ENCODE data around the gene SCAF4.

The SCAF4 gene

DNA sequence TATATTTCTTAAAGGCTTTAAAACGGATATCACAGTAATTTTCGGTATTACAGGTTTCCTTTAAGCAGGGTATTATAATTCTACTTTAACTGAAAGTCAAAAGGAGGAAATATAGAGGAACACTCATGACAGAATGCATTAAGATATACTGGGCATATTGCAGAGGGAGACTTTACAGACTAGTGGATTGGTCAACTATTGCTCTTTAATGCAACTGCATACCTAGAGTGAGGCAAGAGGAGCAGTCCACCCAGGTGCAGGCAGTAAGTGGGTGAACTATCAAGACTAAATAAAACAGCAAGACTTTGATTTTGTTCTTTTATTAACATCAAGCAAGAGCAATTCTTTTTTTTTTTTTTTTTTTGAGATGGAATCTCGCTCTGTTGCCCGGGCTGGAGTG, 10.5 kb downstream of the SCAF4 start:
- H3K27ac Mint-ChIP-seq: peak overlapping the region; percentile 64
- DNase-seq: no peak
- peaks cover 24% of the 10 kb centered on the region for H3K9me3 Mint-ChIP-seq
- H3K27me3 Mint-ChIP-seq (ENCODE audit: low read depth, poor library complexity): no peaks in the 10 kb centered on the region
- peaks cover 8% of the 10 kb centered on the region for H3K4me1 Mint-ChIP-seq
- peaks cover 78% of the 10 kb centered on the region for H3K36me3 Mint-ChIP-seq (ENCODE audit: low read depth)
- no peak overlapping the region for H3K4me3 Mint-ChIP-seq
- TF ChIP-seq, protein P1, sequence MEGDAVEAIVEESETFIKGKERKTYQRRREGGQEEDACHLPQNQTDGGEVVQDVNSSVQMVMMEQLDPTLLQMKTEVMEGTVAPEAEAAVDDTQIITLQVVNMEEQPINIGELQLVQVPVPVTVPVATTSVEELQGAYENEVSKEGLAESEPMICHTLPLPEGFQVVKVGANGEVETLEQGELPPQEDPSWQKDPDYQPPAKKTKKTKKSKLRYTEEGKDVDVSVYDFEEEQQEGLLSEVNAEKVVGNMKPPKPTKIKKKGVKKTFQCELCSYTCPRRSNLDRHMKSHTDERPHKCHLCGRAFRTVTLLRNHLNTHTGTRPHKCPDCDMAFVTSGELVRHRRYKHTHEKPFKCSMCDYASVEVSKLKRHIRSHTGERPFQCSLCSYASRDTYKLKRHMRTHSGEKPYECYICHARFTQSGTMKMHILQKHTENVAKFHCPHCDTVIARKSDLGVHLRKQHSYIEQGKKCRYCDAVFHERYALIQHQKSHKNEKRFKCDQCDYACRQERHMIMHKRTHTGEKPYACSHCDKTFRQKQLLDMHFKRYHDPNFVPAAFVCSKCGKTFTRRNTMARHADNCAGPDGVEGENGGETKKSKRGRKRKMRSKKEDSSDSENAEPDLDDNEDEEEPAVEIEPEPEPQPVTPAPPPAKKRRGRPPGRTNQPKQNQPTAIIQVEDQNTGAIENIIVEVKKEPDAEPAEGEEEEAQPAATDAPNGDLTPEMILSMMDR (IDR thresholded peaks at IDR 0.05): no peak

DNA sequence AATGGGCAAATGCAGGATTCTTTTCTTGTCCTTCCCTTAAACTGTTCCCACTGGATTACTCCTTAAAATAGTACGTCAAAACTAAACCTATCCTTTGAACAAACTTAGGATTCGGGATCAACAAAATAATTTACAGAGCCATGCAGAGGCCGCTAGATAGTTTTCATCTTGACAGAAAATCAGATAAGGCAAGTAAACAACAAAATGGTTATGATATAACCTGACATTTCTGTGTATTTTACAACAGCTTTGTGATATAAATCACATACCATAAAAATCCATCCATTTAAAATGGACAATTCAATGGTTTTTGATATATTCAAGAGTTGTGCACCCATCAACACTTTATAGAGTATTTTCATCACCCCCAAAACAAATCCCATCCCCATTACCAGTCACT, 11.2 kb downstream of the SCAF4 start:
- H3K9me3 Mint-ChIP-seq: peaks cover 24% of the 10 kb centered on the region
- TF ChIP-seq, protein P1 (IDR thresholded peaks at IDR 0.05): no peak
- peaks cover 8% of the 10 kb centered on the region for H3K4me1 Mint-ChIP-seq
- DNase-seq: no peak
- H3K27me3 Mint-ChIP-seq (ENCODE audit: low read depth, poor library complexity): no peaks in the 10 kb centered on the region
- H3K36me3 Mint-ChIP-seq (ENCODE audit: low read depth): peaks cover 78% of the 10 kb centered on the region
- H3K4me3 Mint-ChIP-seq: no peak overlapping the region
- H3K27ac Mint-ChIP-seq: peak overlapping the region; percentile 62

DNA sequence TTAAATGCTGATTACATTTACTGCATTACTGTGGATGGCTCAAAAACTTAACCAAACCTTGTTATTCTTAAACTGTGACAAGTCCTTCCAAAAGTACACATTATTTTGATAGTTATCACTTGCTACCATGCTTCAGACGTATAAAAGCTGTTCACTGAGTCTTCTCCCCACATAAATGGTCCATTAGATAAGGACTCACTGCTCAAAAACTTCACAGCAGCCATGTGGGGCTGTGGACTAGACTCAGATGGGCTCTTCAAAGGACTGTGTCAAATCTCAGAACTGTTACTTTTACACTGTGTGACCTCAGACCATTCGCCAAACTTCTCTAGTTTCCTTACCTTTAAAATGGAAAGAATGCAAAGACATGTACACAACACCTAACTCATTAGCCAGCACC, 11.6 kb downstream of the SCAF4 start:
- TF ChIP-seq, protein P1 (IDR thresholded peaks at IDR 0.05): no peak
- DNase-seq: no peak
- Mint-ChIP-seq H3K27ac (no peak overlapping the region), H3K27me3 (ENCODE audit: low read depth, poor library complexity) (no peaks in the 10 kb centered on the region), H3K36me3 (ENCODE audit: low read depth) (peaks cover 76% of the 10 kb centered on the region), H3K9me3 (peaks cover 24% of the 10 kb centered on the region), H3K4me3 (no peak overlapping the region), H3K4me1 (peaks cover 8% of the 10 kb centered on the region)

DNA sequence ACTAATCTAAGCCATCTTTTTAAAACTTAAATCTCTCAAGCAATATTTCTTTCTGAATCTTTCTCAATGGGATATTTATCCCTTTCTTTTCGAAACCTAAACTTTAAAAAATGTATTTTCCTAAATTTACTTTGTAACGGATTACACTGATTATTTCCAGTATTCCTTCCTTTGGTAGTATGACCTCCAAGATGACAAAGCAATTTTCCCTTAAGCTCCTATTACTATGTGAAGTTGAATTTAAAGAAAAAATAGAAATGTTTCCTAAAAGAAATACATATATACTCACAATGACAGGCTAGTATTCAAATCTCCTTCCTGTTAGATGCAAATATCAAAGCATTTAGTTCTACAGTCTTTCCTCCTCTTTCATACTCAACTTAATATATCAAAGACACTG, 15.8 kb downstream of the SCAF4 start:
- Mint-ChIP-seq H3K4me1 (peaks cover 5% of the 10 kb centered on the region), H3K27me3 (ENCODE audit: low read depth, poor library complexity) (no peaks in the 10 kb centered on the region), H3K36me3 (ENCODE audit: low read depth) (peaks cover 43% of the 10 kb centered on the region), H3K9me3 (peaks cover 14% of the 10 kb centered on the region), H3K27ac (peak overlapping the region; percentile 8), H3K4me3 (no peak overlapping the region)
- TF ChIP-seq, protein P1 (IDR thresholded peaks at IDR 0.05): no peak
- DNase-seq: no peak

DNA sequence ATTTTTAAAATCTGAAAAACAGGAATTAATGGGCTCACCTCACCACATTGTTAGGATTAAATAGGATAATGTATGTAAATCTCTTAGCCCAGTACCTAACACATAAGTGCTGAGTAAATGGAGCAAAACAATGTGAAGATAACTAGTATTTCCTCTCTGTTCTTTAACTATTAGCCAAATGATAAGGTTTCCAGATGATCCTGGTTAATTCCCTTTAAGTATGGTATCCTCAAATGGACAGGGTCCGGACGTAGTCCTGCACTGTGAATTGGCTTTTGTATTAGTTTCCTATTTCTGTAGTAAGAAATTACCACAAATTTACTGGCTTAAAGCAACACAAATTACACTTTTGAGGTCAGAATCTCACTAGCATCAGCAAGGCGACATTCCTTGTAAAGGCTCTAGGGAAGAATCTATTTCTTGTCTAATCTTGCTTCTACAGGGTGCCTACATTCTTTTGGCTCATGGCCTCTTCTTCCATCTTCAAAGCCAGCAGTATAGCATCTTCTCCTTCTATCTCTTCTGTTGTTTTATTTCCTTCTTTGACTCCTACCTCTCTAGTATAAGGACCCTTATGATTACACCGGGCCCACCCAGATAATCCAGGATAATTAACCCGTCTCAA, 17.1 kb downstream of the SCAF4 start:
- Mint-ChIP-seq H3K27me3 (ENCODE audit: low read depth, poor library complexity) (peaks cover 2% of the 10 kb centered on the region), H3K4me1 (peaks cover 5% of the 10 kb centered on the region), H3K9me3 (peaks cover 11% of the 10 kb centered on the region), H3K36me3 (ENCODE audit: low read depth) (peaks cover 43% of the 10 kb centered on the region), H3K4me3 (no peak overlapping the region), H3K27ac (peak overlapping the region; percentile 26)
- TF ChIP-seq, protein P1 (IDR thresholded peaks at IDR 0.05): no peak
- no peak for DNase-seq
